HG02759 (cell line): ENCODE results near the gene BDKRB1.

Experiments used
- ATAC-seq: cut with Tn5 transposase; IDR thresholded peaks from one replicate; pipeline ENCODE4 v1.9.1; 2021; ENCODE audit warnings: mild to moderate bottlenecking, moderate library complexity; ENCODE audit not compliant: unreplicated experiment

BDKRB1 gene

GRCh38 chr14:96277890-96278289 is 21.9 kb downstream of the BDKRB1 start:
- ATAC-seq, result no peak

- ATAC-seq, result no peak
Measured at GRCh38 chr14:96279564-96279963, 23.6 kb downstream of the BDKRB1 start.

DNA sequence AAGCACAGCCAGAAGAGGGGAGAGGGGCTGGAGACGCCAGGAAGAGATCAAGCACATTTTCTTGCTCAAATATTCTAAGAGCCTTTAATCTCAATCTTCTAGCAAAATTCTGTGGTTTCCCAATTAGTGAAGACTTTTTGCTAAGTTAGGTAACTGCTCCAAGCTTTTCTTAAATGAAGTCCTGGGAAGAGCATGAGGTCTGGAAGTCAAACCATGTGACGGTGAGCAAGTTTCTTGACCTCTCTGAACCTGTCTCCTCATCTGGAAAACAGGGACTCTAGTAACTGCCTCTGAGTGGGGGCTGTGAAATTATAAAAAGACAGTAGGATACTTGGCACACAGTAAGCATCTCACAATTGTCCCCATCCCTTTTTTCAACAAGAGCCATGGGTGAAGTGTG is 24.1 kb downstream of the BDKRB1 start:
- no peak for ATAC-seq

GRCh38 chr14:96281486-96281885 is 25.5 kb downstream of the BDKRB1 start:
- no peak for ATAC-seq

DNA sequence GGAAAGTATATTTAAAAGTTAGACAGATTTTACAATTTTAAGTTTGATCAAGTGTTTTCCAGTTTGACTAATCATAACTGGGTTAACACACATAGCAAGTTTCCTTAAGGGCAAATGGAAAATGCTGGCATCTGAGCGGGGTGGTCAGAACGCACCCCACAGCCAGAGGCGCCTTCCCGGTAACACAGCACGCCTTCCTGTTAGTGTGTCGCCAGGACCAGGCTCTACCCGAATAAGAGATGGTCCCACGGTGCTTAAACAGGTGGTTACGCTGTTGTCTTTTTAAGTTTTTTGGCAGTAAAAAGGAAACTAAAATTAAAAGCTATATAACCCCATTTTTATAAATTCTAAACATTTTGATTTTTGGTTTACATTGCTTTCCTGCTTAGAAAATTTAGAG is 28.0 kb downstream of the BDKRB1 start:
- no peak for ATAC-seq

DNA sequence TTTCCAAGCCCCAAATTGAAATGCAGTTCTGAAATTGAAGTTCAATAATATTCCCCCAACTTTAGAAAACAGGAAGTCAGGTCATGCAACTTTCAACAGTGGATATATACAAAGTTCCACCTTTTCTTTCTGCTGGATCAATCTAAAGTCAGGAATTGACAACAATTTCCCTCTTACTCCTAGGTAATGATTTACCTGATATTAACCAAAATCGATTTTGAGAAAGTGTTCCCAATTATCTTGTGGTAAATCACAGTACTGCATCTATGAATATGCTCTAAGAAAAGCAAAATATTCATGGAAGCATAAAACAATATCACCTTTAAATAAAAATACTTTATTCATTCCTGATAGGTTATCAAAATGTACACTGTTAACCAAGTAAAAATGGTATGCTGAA is 28.4 kb downstream of the BDKRB1 start:
- ATAC-seq, result no peak

- ATAC-seq, result no peak
Measured at GRCh38 chr14:96285667-96286066, 29.7 kb downstream of the BDKRB1 start.

DNA sequence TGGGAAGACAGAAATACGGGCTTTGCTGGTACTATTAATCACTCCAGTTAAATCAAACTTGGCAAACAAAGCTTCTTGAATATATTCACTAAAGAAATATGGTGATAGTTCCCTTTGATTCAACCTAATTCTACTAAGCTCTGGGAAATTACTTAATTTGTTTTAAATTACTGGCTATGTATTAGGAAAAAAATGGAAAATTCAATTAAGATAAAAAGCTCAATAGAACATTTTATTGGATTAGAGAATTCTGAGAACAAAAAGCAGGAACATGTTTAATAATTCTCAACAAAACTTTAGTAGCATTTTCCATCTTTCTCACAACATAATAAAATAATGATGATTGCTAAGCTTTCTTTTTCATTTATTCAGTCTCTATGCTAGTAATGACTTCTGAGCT is 30.2 kb downstream of the BDKRB1 start:
- ATAC-seq, result no peak

DNA sequence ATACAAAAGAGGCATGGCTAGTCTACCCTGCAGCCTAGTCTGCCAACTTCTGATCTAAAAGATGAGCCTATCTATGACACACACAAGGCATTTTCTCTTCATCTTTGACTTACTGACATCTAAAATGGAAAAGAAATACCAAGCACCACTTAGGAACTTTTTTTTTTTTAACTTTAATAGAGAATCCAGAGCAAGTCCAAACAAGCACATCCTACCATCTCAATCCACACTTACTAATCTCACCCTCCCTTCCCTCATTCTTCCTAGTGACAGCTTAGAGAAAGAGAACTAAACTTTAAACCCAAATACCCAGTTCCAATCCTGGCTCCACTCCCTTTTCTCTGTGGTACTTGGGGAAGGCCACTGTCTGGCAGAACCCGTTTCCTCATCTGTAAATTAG is 31.8 kb downstream of the BDKRB1 start:
- ATAC-seq, result no peak

DNA sequence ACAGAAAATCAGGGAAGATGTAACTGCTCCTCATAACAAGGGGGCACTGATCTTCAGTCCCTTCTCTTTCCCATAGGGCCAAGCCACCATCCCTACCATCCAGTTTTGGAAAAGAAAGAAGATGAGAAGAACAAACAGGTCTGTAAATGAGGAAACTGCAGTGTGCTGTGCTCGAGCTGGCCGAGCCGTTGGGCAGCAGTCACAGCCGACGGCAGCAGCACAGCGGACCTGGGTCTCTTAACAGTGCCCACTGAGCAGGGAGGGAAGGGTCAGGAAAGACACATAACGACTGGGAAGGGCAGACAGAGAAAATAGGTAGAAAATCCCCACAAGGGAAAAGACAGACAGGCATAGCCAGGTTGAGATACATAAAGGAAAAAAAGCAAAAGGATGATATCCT is 38.2 kb downstream of the BDKRB1 start:
- ATAC-seq, result no peak

GRCh38 chr14:96297000-96297399 is 41.0 kb downstream of the BDKRB1 start:
- ATAC-seq, result no peak

DNA sequence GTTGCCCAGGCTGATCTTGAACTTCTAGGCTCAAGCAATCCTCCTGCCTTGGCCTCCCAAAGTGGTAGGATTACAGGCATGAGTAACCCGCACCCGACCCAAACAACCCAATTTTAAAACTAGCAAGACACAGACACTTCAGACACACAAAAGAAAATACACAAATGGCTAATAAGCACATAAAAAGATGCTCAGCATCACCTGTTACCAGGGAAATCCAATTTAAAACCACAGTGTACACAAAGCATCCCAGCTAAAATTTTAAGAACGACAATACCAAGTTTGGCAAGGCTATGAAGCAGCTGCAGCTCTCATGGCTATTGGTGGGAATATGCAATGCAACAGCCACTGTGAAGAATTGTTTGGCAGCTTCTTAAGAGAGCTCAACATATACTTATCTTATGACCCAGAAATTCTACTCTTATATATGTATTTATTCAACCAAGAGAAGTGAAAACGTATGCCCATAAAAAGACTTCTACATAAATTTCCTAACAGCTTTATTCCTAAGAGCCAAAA is 42.0 kb downstream of the BDKRB1 start:
- no peak for ATAC-seq

GRCh38 chr14:96299441-96299840 is 43.4 kb downstream of the BDKRB1 start:
- ATAC-seq, result no peak

- ATAC-seq, result no peak
Measured at GRCh38 chr14:96303981-96304380, 48.0 kb downstream of the BDKRB1 start.

DNA sequence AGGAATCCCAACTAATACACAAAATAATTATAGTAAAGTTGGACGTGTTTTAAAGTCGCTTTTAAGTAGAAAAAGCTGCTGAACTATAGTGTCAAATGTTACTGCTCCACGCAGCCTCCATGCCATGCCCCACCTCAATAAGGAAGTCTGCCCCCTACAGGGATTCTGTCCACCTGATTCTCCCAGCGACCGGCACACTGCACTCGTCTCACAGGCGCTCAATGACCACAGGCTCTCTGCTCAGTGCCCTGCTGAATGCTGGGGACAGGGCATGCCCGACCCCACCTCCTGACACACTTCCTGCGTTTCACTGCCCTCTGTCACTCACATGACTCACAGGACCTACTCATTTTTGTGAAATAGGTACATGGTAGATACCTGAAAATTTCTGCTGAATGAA is 48.9 kb downstream of the BDKRB1 start:
- no peak for ATAC-seq

GRCh38 chr14:96307434-96307833 is 51.4 kb downstream of the BDKRB1 start:
- ATAC-seq, result no peak

GRCh38 chr14:96309133-96309895 is 53.3 kb downstream of the BDKRB1 start:
- no peak for ATAC-seq

DNA sequence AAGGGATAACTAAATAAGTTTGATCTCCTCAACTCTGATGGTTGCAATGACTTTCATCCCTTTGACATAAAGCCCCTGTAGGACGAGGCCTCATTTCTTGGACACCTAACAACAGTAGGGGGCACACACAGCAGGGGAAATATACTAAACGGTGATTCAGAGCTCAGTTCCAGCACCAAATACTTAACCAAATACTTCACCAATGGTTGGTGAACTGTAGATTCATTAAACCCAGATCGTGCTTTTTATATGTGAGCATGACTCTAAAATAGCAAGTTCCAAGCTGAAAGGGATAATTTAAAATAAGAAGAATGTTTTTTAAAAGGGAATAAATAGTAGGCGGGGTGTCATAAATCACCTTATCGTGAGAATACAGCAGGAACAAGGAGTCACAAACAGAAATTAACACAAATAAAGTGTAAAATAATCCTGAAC is 53.9 kb downstream of the BDKRB1 start:
- ATAC-seq, result no peak

- ATAC-seq, result no peak
Measured at GRCh38 chr14:96310906-96311305, 54.9 kb downstream of the BDKRB1 start.
